Measurements from ENCODE around the gene FHL3.

FHL3 gene

GRCh38 chr1:38009088-38009840 is 4.0 kb upstream of the FHL3 start:
- no peak for DNase-seq (ENCODE audit: low read depth)
- TF ChIP-seq, protein P1, sequence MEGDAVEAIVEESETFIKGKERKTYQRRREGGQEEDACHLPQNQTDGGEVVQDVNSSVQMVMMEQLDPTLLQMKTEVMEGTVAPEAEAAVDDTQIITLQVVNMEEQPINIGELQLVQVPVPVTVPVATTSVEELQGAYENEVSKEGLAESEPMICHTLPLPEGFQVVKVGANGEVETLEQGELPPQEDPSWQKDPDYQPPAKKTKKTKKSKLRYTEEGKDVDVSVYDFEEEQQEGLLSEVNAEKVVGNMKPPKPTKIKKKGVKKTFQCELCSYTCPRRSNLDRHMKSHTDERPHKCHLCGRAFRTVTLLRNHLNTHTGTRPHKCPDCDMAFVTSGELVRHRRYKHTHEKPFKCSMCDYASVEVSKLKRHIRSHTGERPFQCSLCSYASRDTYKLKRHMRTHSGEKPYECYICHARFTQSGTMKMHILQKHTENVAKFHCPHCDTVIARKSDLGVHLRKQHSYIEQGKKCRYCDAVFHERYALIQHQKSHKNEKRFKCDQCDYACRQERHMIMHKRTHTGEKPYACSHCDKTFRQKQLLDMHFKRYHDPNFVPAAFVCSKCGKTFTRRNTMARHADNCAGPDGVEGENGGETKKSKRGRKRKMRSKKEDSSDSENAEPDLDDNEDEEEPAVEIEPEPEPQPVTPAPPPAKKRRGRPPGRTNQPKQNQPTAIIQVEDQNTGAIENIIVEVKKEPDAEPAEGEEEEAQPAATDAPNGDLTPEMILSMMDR (conservative IDR thresholded peaks at IDR 0.05; ENCODE audit: low read depth, low read length), result no peak
- H3K4me3 ChIP-seq (ENCODE audit: low read length), result no peak overlapping the region

- no peak overlapping the region for H3K4me3 ChIP-seq (ENCODE audit: low read length)
- TF ChIP-seq, protein P1 (conservative IDR thresholded peaks at IDR 0.05; ENCODE audit: low read depth, low read length), result no peak
- DNase-seq (ENCODE audit: low read depth), result no peak
Measured at GRCh38 chr1:38006008-38006828, 904 bp upstream of the FHL3 start.

DNA sequence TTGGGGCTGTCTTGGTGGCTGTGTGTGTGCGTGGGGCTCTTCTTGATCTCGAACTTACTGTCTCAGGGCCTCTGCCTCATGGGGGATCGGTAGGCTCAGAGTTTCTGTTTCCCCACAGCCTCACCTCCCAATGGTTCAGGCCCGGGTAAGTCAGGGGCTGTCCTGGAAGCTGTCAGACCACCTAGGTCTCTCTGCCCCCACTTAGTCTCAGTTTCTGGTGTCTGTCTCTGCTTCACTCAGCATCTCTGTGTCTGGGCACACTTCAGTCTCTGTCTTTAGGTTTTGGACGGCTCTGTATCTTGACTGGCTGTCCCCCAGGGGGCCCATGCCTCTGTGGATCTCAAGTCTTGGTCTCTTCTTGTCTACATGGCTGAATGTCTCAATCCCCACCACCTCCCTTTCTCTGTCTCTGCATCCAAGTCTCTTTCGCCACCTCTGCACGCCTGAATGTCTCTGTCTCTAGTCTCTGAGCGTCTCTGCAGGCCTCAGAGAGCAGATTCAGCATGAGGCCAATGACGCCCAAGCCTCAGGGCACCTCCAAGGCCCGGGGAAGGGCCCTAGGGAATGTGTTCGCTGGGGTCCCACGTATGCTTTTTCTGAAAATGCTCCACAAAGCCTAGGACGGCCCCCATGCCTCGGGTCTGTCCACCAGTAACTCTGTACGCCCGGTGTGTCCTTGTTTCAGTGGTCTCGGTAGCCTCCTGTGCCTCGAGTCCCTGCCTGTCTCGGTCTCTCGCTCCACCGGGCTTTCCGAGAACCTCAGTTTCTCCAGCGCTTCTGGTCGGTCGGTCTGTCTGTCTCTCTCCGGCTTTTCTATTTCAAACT is 818 bp downstream of the FHL3 start:
- no peak for DNase-seq (ENCODE audit: low read depth)
- TF ChIP-seq, protein P1 (conservative IDR thresholded peaks at IDR 0.05; ENCODE audit: low read depth, low read length), result peak; percentile 0
- peak overlapping the region; percentile 74 for H3K4me3 ChIP-seq (ENCODE audit: low read length)

GRCh38 chr1:38003261-38004250 is 1.8 kb downstream of the FHL3 start:
- TF ChIP-seq, protein P1 (conservative IDR thresholded peaks at IDR 0.05; ENCODE audit: low read depth, low read length), result no peak
- DNase-seq (ENCODE audit: low read depth), result no peak
- H3K4me3 ChIP-seq (ENCODE audit: low read length), result peak overlapping the region; percentile 74

- TF ChIP-seq, protein P1 (conservative IDR thresholded peaks at IDR 0.05; ENCODE audit: low read depth, low read length), result no peak
- DNase-seq (ENCODE audit: low read depth), result no peak
- no peak overlapping the region for H3K4me3 ChIP-seq (ENCODE audit: low read length)
Measured at GRCh38 chr1:38000529-38001455, 4.5 kb downstream of the FHL3 start.

Data from retinal pigment epithelial cell (primary cell).